Activated CD8-positive, alpha-beta T cell treated with anti-CD3 and anti-CD28 coated beads for 36 hours (primary cell): Measurements from ENCODE around the gene RRBP1. TPM values are rescaled to one million over a fixed set of nuclear protein-coding genes. Genes with fewer than 3 reads are reported as not detected.

ENCODE experiments used
- ATAC-seq: fragments of 200-7000 bp; cut with Tn5 transposase; one replicate; pipeline ENCODE4 v1.10.0; 2021; ENCODE audit warnings: mild to moderate bottlenecking, moderate library complexity
- CTCF ChIA-PET: fragments of 350-600 bp; sonication (Branson Sonifier 250); formaldehyde crosslinking; loops from one replicate; lab custom pipeline; 2021; ENCODE audit warnings: antibody characterized with exemption; lab: Charles Lee
- POLR2A ChIA-PET: fragments of 350-600 bp; sonication (Branson Sonifier 250); formaldehyde crosslinking; loops from one replicate; lab custom pipeline; 2021; ENCODE audit warnings: antibody characterized with exemption; lab: Charles Lee
- DNase-seq: peaks from one replicate; pipeline ENCODE4 v3.0.0-alpha.2; 2020
- H3K27ac Mint-ChIP-seq: one replicate; pipeline ENCODE4 v1.8.0; 2021; ENCODE audit warnings: mild to moderate bottlenecking, mixed read lengths
- H3K27me3 Mint-ChIP-seq: one replicate; pipeline ENCODE4 v1.8.0; 2021; ENCODE audit warnings: mixed read lengths
- H3K36me3 Mint-ChIP-seq: one replicate; pipeline ENCODE4 v1.8.0; 2021; ENCODE audit warnings: low read depth, mixed read lengths
- H3K4me1 Mint-ChIP-seq: one replicate; pipeline ENCODE4 v1.8.0; 2021; ENCODE audit warnings: low read depth, mixed read lengths
- H3K4me3 Mint-ChIP-seq: one replicate; pipeline ENCODE4 v1.8.0; 2021; ENCODE audit warnings: mild to moderate bottlenecking, moderate library complexity, mixed read lengths
- H3K9me3 Mint-ChIP-seq: one replicate; pipeline ENCODE4 v1.8.0; 2021; ENCODE audit warnings: mixed read lengths
- intact Hi-C: fragments of 100-400 bp; cut with micrococcal nuclease; formaldehyde crosslinking; loops from one replicate; pipeline ENCODE4 v1.10.0; 2022
- total RNA-seq, 2 experiments: library from RNA; stranded (reverse); gene quantifications; one replicate each; pipeline ENCODE4 v1.2.3, GENCODE V29; 2021
- TF ChIP-seq, protein P1 (sequence below): fragments of 200-600 bp; IDR thresholded peaks from one replicate; pipeline ENCODE4 v1.8.0; 2022; ENCODE audit warnings: antibody characterized with exemption, mild to moderate bottlenecking

Gene RRBP1
- total RNA-seq, 2 experiments from 2014 or later, result 35.2 to 35.9 TPM

DNA sequence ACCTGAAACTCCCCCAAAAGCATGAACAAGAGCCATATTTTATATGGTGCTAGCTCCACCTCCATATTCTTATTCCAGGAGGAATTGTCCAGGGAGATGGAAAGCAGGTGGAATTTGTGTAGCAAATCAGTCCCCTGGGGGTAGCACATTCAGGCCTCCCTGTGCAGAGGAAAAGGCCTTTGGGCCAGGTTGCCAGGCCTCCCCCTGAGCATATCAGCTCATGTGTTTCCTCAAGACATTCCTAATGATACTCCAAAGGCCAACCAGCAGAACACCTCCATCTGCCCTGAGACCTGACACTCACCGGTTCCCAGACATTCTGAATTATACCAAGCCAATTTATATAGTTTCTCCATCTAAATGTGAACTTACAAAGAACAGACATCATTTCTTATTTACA, 15.1 kb upstream of the RRBP1 start:
- ChIA-PET CTCF (interaction anchor here (3.7 kb wide), 1 partner anchor 15 kb away, joined by 24 read pairs; the partner anchor contains the start of gene RRBP1), POLR2A (no interaction called here)
- no peak for DNase-seq
- Mint-ChIP-seq H3K4me1 (no peaks in the 10 kb centered on the region), H3K4me3 (no peak overlapping the region), H3K27ac (no peak overlapping the region), H3K27me3 (peaks cover 12% of the 10 kb centered on the region), H3K9me3 (no peaks in the 10 kb centered on the region), H3K36me3 (no peaks in the 10 kb centered on the region)
- no peak for ATAC-seq
- TF ChIP-seq, protein P1, sequence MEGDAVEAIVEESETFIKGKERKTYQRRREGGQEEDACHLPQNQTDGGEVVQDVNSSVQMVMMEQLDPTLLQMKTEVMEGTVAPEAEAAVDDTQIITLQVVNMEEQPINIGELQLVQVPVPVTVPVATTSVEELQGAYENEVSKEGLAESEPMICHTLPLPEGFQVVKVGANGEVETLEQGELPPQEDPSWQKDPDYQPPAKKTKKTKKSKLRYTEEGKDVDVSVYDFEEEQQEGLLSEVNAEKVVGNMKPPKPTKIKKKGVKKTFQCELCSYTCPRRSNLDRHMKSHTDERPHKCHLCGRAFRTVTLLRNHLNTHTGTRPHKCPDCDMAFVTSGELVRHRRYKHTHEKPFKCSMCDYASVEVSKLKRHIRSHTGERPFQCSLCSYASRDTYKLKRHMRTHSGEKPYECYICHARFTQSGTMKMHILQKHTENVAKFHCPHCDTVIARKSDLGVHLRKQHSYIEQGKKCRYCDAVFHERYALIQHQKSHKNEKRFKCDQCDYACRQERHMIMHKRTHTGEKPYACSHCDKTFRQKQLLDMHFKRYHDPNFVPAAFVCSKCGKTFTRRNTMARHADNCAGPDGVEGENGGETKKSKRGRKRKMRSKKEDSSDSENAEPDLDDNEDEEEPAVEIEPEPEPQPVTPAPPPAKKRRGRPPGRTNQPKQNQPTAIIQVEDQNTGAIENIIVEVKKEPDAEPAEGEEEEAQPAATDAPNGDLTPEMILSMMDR, result no peak
- intact Hi-C loops, result no loop called here

DNA sequence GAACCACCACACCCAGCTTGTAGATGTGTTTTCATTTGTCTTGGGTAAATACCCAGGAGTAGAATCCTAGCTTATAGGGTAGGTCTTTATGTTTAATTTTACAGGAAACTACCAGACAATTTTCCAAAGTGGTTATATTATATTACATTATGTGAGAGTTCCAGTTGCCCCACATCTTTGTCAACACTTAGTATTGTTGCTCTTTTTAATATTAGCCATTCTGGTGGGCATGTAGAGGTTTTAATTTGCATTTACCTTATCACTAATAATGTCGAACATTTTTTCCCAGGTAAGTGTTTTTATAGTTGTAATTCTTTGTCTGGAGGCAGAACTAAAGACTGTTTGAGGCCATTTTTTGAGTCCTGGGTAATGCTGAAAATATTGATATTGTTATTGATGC, 14.2 kb upstream of the RRBP1 start:
- Mint-ChIP-seq H3K9me3 (no peaks in the 10 kb centered on the region), H3K4me3 (no peak overlapping the region), H3K27ac (no peak overlapping the region), H3K4me1 (no peaks in the 10 kb centered on the region), H3K27me3 (peaks cover 15% of the 10 kb centered on the region), H3K36me3 (no peaks in the 10 kb centered on the region)
- intact Hi-C loops, result no loop called here
- TF ChIP-seq, protein P1, result no peak
- ChIA-PET POLR2A (no interaction called here), CTCF (interaction anchor here (3.7 kb wide), 1 partner anchor 14 kb away, joined by 24 read pairs; the partner anchor contains the start of gene RRBP1)
- no peak for ATAC-seq
- DNase-seq, result no peak

DNA sequence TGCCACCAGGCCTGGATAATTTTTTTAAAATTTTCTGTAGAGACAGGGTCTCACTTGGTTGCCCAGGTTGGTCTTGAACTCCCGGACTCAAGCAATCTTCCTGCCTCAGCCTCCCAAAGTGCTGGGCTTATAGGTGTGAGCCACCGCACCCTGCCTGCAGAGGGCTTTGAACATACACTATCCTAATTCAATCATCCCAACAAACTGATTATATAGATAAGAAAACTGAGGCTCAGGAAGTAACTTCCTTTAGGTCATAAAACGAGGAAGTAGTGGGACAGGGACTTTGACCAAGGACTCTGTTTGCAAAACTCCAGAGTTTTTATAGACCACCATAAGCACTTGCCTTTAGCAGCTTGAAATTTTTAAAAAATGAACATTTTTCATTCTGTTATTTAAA, 12.7 kb upstream of the RRBP1 start:
- CTCF ChIA-PET, result interaction anchor here (0.6 to 1.3 kb wide), 2 partner anchors 12 to 302 kb away, joined by 4 to 7 read pairs; partner anchors contain the start of gene RRBP1
- DNase-seq (no peak), ATAC-seq (no peak)
- Mint-ChIP-seq H3K4me1 (no peaks in the 10 kb centered on the region), H3K4me3 (no peak overlapping the region), H3K9me3 (peaks cover 3% of the 10 kb centered on the region), H3K27me3 (peaks cover 23% of the 10 kb centered on the region), H3K36me3 (no peaks in the 10 kb centered on the region), H3K27ac (no peak overlapping the region)
- intact Hi-C loops, result no loop called here
- TF ChIP-seq, protein P1, result no peak
- POLR2A ChIA-PET, result no interaction called here

DNA sequence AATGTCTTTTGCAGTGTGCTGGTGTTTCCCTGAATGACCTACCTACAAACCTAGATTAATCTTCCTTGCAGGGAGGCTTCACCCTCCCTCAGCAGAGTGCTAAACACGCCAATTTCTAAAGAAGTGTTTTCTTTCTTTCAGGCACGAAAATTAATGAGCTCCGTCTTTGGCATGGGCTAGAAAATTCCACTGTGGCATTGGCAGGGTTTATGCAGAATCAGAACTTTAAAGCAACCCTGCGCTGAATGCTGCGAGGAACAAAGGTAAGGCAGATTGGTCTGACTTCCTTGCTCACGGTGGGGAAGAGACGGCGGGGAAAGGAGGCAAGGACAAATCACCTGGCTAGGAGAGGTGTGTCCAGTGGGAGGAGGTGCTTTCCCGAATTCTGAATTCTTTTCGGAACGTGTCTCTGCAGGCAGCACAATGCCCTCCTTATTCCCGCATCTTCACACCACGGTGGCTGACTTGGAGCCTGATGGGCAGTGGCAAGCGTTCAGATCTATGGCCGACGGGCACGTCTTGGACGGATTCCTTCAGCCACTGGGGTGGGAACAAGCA, 11.5 kb upstream of the RRBP1 start:
- TF ChIP-seq, protein P1, result no peak
- H3K4me3 Mint-ChIP-seq, result no peak overlapping the region
- peaks cover 27% of the 10 kb centered on the region for H3K27me3 Mint-ChIP-seq
- no peaks in the 10 kb centered on the region for H3K36me3 Mint-ChIP-seq
- H3K27ac Mint-ChIP-seq, result no peak overlapping the region
- no peaks in the 10 kb centered on the region for H3K4me1 Mint-ChIP-seq
- ChIA-PET CTCF (interaction anchor here (1.2 kb wide), 1 partner anchor 11 kb away, joined by 5 read pairs; the partner anchor contains the start of gene RRBP1), POLR2A (no interaction called here)
- no peak for ATAC-seq
- no peak for DNase-seq
- H3K9me3 Mint-ChIP-seq, result peaks cover 3% of the 10 kb centered on the region
- intact Hi-C loops, result no loop called here

DNA sequence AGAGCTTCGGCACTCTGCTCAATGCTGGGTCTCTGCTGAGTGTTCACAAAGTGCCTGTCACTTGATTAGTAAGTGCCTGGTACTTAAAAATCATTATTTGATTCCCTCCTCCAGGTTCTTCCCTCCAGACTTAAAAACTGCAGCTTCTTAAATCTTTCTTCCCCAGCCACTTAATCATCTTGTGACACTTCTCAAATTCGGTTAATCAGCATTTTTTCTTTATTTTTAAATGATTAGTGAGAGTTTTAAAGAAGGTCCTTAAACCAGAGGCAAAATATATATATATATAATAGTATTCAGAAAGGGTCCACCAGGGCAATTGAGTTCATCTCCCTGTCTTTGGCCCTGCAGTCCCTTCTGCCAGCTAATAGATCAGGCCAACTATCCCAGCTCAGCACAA, 9.7 kb upstream of the RRBP1 start:
- CTCF ChIA-PET, result interaction anchor here (2.6 kb wide), 1 partner anchor 10 kb away, joined by 30 read pairs; the partner anchor contains the start of gene RRBP1
- POLR2A ChIA-PET, result interaction anchor here (0.6 kb wide), 1 partner anchor 160 kb away, joined by 3 read pairs; the partner anchor contains the start of gene BFSP1
- TF ChIP-seq, protein P1, result no peak
- Mint-ChIP-seq H3K36me3 (no peaks in the 10 kb centered on the region), H3K27me3 (peaks cover 39% of the 10 kb centered on the region), H3K4me3 (no peak overlapping the region), H3K27ac (no peak overlapping the region), H3K4me1 (no peaks in the 10 kb centered on the region), H3K9me3 (peaks cover 3% of the 10 kb centered on the region)
- intact Hi-C loops, result no loop called here
- no peak for ATAC-seq
- DNase-seq, result no peak
